Left ventricle myocardium superior (tissue), 1 donor: ENCODE data around the gene PARP16. TPM values are rescaled to one million over a fixed set of nuclear protein-coding genes. Genes with fewer than 3 reads are reported as not detected.

Experiments used
- ATAC-seq: fragments of 200-7000 bp; cut with Tn5 transposase; one replicate; pipeline ENCODE4 v1.9.1; 2020; ENCODE audit warnings: mild to moderate bottlenecking, moderate library complexity
- DNase-seq: peaks from one replicate; pipeline ENCODE4 v3.0.0-alpha.2; 2020
- intact Hi-C: fragments of 100-400 bp; cut with micrococcal nuclease; formaldehyde crosslinking; loops from one replicate; pipeline ENCODE4 v1.11.0; 2022
- long read RNA-seq: library from polyadenylated mRNA; unstranded; transcript quantifications from one replicate; pipeline ENCODE4 v2.0.0, GENCODE V29; 2021
- total RNA-seq: library from RNA; stranded (reverse); fragmentation: NEBNext Ultra II Directional; extraction: Animal tissue kit (Norgen Biotek cat#: 25700); gene quantifications from one replicate; pipeline ENCODE4 v1.2.1, GENCODE V29; 2021
- donor health status: DM: no; HTN: yes; CAD: no; lungs with severe emphysema.

PARP16 gene
- total RNA-seq, result 4.1 TPM
- long read RNA-seq, transcript PARP16-206 (6 exons, 2,343 nt), result major isoform, 7 of 9 reads
- long read RNA-seq, partial matches to known transcripts, result 0 of 9 reads
- long read RNA-seq, other reads (novel, unspliced or antisense), result 1 of 9 reads

- ATAC-seq (peak; percentile 97), DNase-seq (peak; percentile 95)
- intact Hi-C loops, result no loop called here
Observed at GRCh38 chr15:65286704-65287519, at the start of gene PARP16. Gene PARP16, minus strand, starts transcription at chr15:65286883. Its CDS starts 457 bp downstream, at chr15:65286426.

- ATAC-seq (no peak), DNase-seq (no peak)
- intact Hi-C loops, result no loop called here
Observed at GRCh38 chr15:65335278-65336055, 48.8 kb upstream of the PARP16 start.

- no peak for ATAC-seq
- no peak for DNase-seq
- intact Hi-C loops, result no loop called here
Observed at GRCh38 chr15:65334586-65335231, 48.0 kb upstream of the PARP16 start.

GRCh38 chr15:65333856-65334255 lies 47.2 kb upstream of the PARP16 start:
- intact Hi-C loops, result no loop called here
- ATAC-seq, result no peak
- DNase-seq, result no peak

GRCh38 chr15:65333148-65333820 lies 46.6 kb upstream of the PARP16 start:
- intact Hi-C loops, result no loop called here
- DNase-seq, result no peak
- ATAC-seq, result no peak

- ATAC-seq, result no peak
- intact Hi-C loops, result no loop called here
- DNase-seq, result no peak
Observed at GRCh38 chr15:65332391-65333147, 45.9 kb upstream of the PARP16 start.

- ATAC-seq, result no peak
- DNase-seq, result no peak
- intact Hi-C loops, result no loop called here
Observed at GRCh38 chr15:65331811-65332210, 45.1 kb upstream of the PARP16 start.

GRCh38 chr15:65330934-65331645 lies 44.4 kb upstream of the PARP16 start:
- no peak for ATAC-seq
- intact Hi-C loops, result no loop called here
- no peak for DNase-seq

- intact Hi-C loops, result no loop called here
- ATAC-seq, result no peak
- DNase-seq, result no peak
Observed at GRCh38 chr15:65329984-65330735, 43.5 kb upstream of the PARP16 start.

GRCh38 chr15:65329288-65329983 lies 42.8 kb upstream of the PARP16 start:
- ATAC-seq (no peak), DNase-seq (no peak)
- intact Hi-C loops, result no loop called here

GRCh38 chr15:65328506-65329287 lies 42.0 kb upstream of the PARP16 start:
- intact Hi-C loops, result no loop called here
- no peak for DNase-seq

GRCh38 chr15:65327651-65328393 lies 41.1 kb upstream of the PARP16 start:
- ATAC-seq (no peak), DNase-seq (no peak)
- intact Hi-C loops, result no loop called here

More at GRCh38 chr15:65328506-65329287, 42.0 kb upstream of the PARP16 start:
- no peak for ATAC-seq

- ATAC-seq (no peak), DNase-seq (no peak)
- intact Hi-C loops, result no loop called here
Observed at GRCh38 chr15:65326818-65327217, 40.1 kb upstream of the PARP16 start.

- intact Hi-C loops, result no loop called here
- DNase-seq (peak; percentile 61), ATAC-seq (peak; percentile 36)
Observed at GRCh38 chr15:65326117-65326526, 39.4 kb upstream of the PARP16 start.

- ATAC-seq, result peak; percentile 93
- intact Hi-C loops, result loop anchor here (5.0 kb wide), 1 partner anchor 64 kb away; no protein-coding TSS in a partner anchor
- peak; percentile 86 for DNase-seq
Observed at GRCh38 chr15:65323071-65323511, 36.4 kb upstream of the PARP16 start.
